Activated T-helper 1 cell treated with anti-CD3 and anti-CD28 coated beads, Interleukin-12 subunit alpha, Interleukin-12 subunit beta, Interleukin-2, Interleukin-4 antibody, amounts not matched to agents 30 ng/mL and 10 ng/mL and 1 ng/mL, durations not matched to agents 14 hours and 24 hours and 36 hours (primary cell): ENCODE data around the gene KIFC3. TPM values are rescaled to one million over a fixed set of nuclear protein-coding genes. Genes with fewer than 3 reads are reported as not detected.

Source experiments
- DNase-seq: peaks from one replicate; pipeline ENCODE4 v3.0.0; 2021; ENCODE audit warnings: low spot score
- H3K27ac Mint-ChIP-seq: one replicate; pipeline ENCODE4 v1.8.0; 2021; ENCODE audit warnings: mild to moderate bottlenecking, mixed read lengths
- H3K27me3 Mint-ChIP-seq: one replicate; pipeline ENCODE4 v1.8.0; 2022; ENCODE audit warnings: mild to moderate bottlenecking, moderate library complexity, mixed read lengths; ENCODE audit not compliant: insufficient read depth
- H3K36me3 Mint-ChIP-seq: one replicate; pipeline ENCODE4 v1.8.0; 2021; ENCODE audit warnings: low read depth, mixed read lengths
- H3K4me1 Mint-ChIP-seq: one replicate; pipeline ENCODE4 v1.8.0; 2021; ENCODE audit warnings: low read depth, mixed read lengths
- H3K4me3 Mint-ChIP-seq: one replicate; pipeline ENCODE4 v1.8.0; 2021; ENCODE audit warnings: mild to moderate bottlenecking, moderate library complexity, mixed read lengths
- H3K9me3 Mint-ChIP-seq: one replicate; pipeline ENCODE4 v1.8.0; 2021; ENCODE audit warnings: mixed read lengths
- intact Hi-C: fragments of 100-400 bp; cut with micrococcal nuclease; formaldehyde crosslinking; loops from one replicate; pipeline ENCODE4 v1.15.1; 2024
- total RNA-seq: library from RNA; stranded (reverse); gene quantifications from 2 replicates; pipeline ENCODE4 v1.2.3, GENCODE V29; 2022

KIFC3 gene
- total RNA-seq, 1 donor from 2014 or later = 0.96 TPM

- H3K4me1 Mint-ChIP-seq = no peaks in the 10 kb centered on the region
- intact Hi-C loops = no loop called here
Measured at GRCh38 chr16:57727610-57728009, 74.7 kb downstream of the KIFC3 start.

GRCh38 chr16:57726433-57726947, 75.8 kb downstream of the KIFC3 start:
- Mint-ChIP-seq H3K4me3 (no peak overlapping the region), H3K9me3 (peaks cover 4% of the 10 kb centered on the region), H3K27me3 (no peaks in the 10 kb centered on the region), H3K4me1 (no peaks in the 10 kb centered on the region), H3K36me3 (no peaks in the 10 kb centered on the region), H3K27ac (no peak overlapping the region)
- intact Hi-C loops = no loop called here
- DNase-seq = no peak

More at GRCh38 chr16:57727610-57728009, 74.7 kb downstream of the KIFC3 start:
- H3K27ac Mint-ChIP-seq = peak overlapping the region; percentile 21
- H3K27me3 Mint-ChIP-seq = no peaks in the 10 kb centered on the region
- H3K36me3 Mint-ChIP-seq = peaks cover under 1% of the 10 kb centered on the region
- peaks cover 12% of the 10 kb centered on the region for H3K9me3 Mint-ChIP-seq
- no peak for DNase-seq
- no peak overlapping the region for H3K4me3 Mint-ChIP-seq

GRCh38 chr16:57725976-57726375, 76.3 kb downstream of the KIFC3 start:
- Mint-ChIP-seq H3K4me3 (no peak overlapping the region), H3K9me3 (no peaks in the 10 kb centered on the region), H3K27me3 (no peaks in the 10 kb centered on the region), H3K27ac (no peak overlapping the region), H3K4me1 (no peaks in the 10 kb centered on the region), H3K36me3 (no peaks in the 10 kb centered on the region)
- DNase-seq = no peak
- intact Hi-C loops = no loop called here

GRCh38 chr16:57725554-57725953, 76.7 kb downstream of the KIFC3 start:
- no peak overlapping the region for H3K27ac Mint-ChIP-seq
- no peak overlapping the region for H3K4me3 Mint-ChIP-seq
- no peaks in the 10 kb centered on the region for H3K9me3 Mint-ChIP-seq
- no peaks in the 10 kb centered on the region for H3K4me1 Mint-ChIP-seq
- intact Hi-C loops = no loop called here
- H3K36me3 Mint-ChIP-seq = no peaks in the 10 kb centered on the region
- DNase-seq = no peak
- H3K27me3 Mint-ChIP-seq = no peaks in the 10 kb centered on the region

- Mint-ChIP-seq H3K27ac (no peak overlapping the region), H3K36me3 (no peaks in the 10 kb centered on the region), H3K27me3 (no peaks in the 10 kb centered on the region), H3K9me3 (no peaks in the 10 kb centered on the region), H3K4me1 (no peaks in the 10 kb centered on the region), H3K4me3 (no peak overlapping the region)
- DNase-seq = no peak
- intact Hi-C loops = no loop called here
Measured at GRCh38 chr16:57725151-57725550, 77.1 kb downstream of the KIFC3 start.

GRCh38 chr16:57724531-57724930, 77.8 kb downstream of the KIFC3 start:
- no peaks in the 10 kb centered on the region for H3K4me1 Mint-ChIP-seq
- no peaks in the 10 kb centered on the region for H3K27me3 Mint-ChIP-seq
- intact Hi-C loops = no loop called here

GRCh38 chr16:57723170-57723569, 79.1 kb downstream of the KIFC3 start:
- no peak overlapping the region for H3K27ac Mint-ChIP-seq

More at GRCh38 chr16:57724531-57724930, 77.8 kb downstream of the KIFC3 start:
- Mint-ChIP-seq H3K4me3 (no peak overlapping the region), H3K9me3 (no peaks in the 10 kb centered on the region), H3K27ac (no peak overlapping the region), H3K36me3 (no peaks in the 10 kb centered on the region)
- DNase-seq = no peak

GRCh38 chr16:57722651-57723050, 79.6 kb downstream of the KIFC3 start:
- peaks cover 4% of the 10 kb centered on the region for H3K27me3 Mint-ChIP-seq
- no peaks in the 10 kb centered on the region for H3K4me1 Mint-ChIP-seq
- no peak overlapping the region for H3K4me3 Mint-ChIP-seq
- no peaks in the 10 kb centered on the region for H3K36me3 Mint-ChIP-seq
- intact Hi-C loops = no loop called here
- no peak for DNase-seq
- H3K9me3 Mint-ChIP-seq = no peaks in the 10 kb centered on the region
- H3K27ac Mint-ChIP-seq = no peak overlapping the region

More at GRCh38 chr16:57723170-57723569, 79.1 kb downstream of the KIFC3 start:
- no peak for DNase-seq
- no peaks in the 10 kb centered on the region for H3K36me3 Mint-ChIP-seq
- peaks cover 4% of the 10 kb centered on the region for H3K27me3 Mint-ChIP-seq
- intact Hi-C loops = no loop called here
- H3K9me3 Mint-ChIP-seq = no peaks in the 10 kb centered on the region
- no peak overlapping the region for H3K4me3 Mint-ChIP-seq
- no peaks in the 10 kb centered on the region for H3K4me1 Mint-ChIP-seq

GRCh38 chr16:57722210-57722499, 80.1 kb downstream of the KIFC3 start:
- no peaks in the 10 kb centered on the region for H3K36me3 Mint-ChIP-seq
- H3K4me3 Mint-ChIP-seq = no peak overlapping the region
- H3K27ac Mint-ChIP-seq = no peak overlapping the region
- no peak for DNase-seq
- peaks cover 4% of the 10 kb centered on the region for H3K27me3 Mint-ChIP-seq
- intact Hi-C loops = no loop called here
- no peaks in the 10 kb centered on the region for H3K9me3 Mint-ChIP-seq
- no peaks in the 10 kb centered on the region for H3K4me1 Mint-ChIP-seq

GRCh38 chr16:57721356-57722209, 80.7 kb downstream of the KIFC3 start:
- no peaks in the 10 kb centered on the region for H3K36me3 Mint-ChIP-seq
- no peak overlapping the region for H3K4me3 Mint-ChIP-seq
- no peak overlapping the region for H3K27ac Mint-ChIP-seq
- H3K9me3 Mint-ChIP-seq = no peaks in the 10 kb centered on the region
- DNase-seq = no peak
- intact Hi-C loops = no loop called here
- H3K4me1 Mint-ChIP-seq = no peaks in the 10 kb centered on the region
- peaks cover 6% of the 10 kb centered on the region for H3K27me3 Mint-ChIP-seq

GRCh38 chr16:57720142-57720575, 82.1 kb downstream of the KIFC3 start:
- peak; percentile 33 for DNase-seq
- H3K4me1 Mint-ChIP-seq = no peaks in the 10 kb centered on the region
- H3K36me3 Mint-ChIP-seq = no peaks in the 10 kb centered on the region
- no peak overlapping the region for H3K27ac Mint-ChIP-seq
- H3K9me3 Mint-ChIP-seq = no peaks in the 10 kb centered on the region
- no peak overlapping the region for H3K4me3 Mint-ChIP-seq
- intact Hi-C loops = loop anchor here (1.0 kb wide), 2 partner anchors 71 to 144 kb away; no protein-coding TSS in a partner anchor
- H3K27me3 Mint-ChIP-seq = peaks cover 13% of the 10 kb centered on the region

GRCh38 chr16:57714047-57714446, 88.2 kb downstream of the KIFC3 start:
- no peak overlapping the region for H3K27ac Mint-ChIP-seq
- H3K27me3 Mint-ChIP-seq = peaks cover 31% of the 10 kb centered on the region
- H3K9me3 Mint-ChIP-seq = no peaks in the 10 kb centered on the region
- H3K36me3 Mint-ChIP-seq = no peaks in the 10 kb centered on the region
- H3K4me3 Mint-ChIP-seq = no peak overlapping the region
- intact Hi-C loops = no loop called here
- DNase-seq = no peak
- no peaks in the 10 kb centered on the region for H3K4me1 Mint-ChIP-seq

- no peak for DNase-seq
- Mint-ChIP-seq H3K4me3 (no peak overlapping the region), H3K27ac (no peak overlapping the region), H3K27me3 (peaks cover 31% of the 10 kb centered on the region), H3K36me3 (no peaks in the 10 kb centered on the region), H3K9me3 (no peaks in the 10 kb centered on the region), H3K4me1 (no peaks in the 10 kb centered on the region)
- intact Hi-C loops = no loop called here
Measured at GRCh38 chr16:57713596-57713995, 88.7 kb downstream of the KIFC3 start.
